ENCODE measurements around the gene NKRF. TPM values are rescaled to one million over a fixed set of nuclear protein-coding genes. Genes with fewer than 3 reads are reported as not detected.
"Not testable (repeated sequence)": the region's sequence is repeated elsewhere in the genome, so short reads cannot be mapped to it uniquely, and the experiment has no call there.

The NKRF gene
- total RNA-seq (2014; rRNA removed; shearing (Covaris generic)): 11.3 and 17.1 TPM in 2 replicates

- DNase-seq (ENCODE audit: low spot score): peak; percentile 92
- in situ Hi-C loops (cut with HindIII; ENCODE audit: low sequenced_read_pairs): no loop called here
Measured at GRCh38 chrX:119606280-119607017, at the start of gene NKRF. TSS of gene NKRF (minus strand) at chrX:119606424.

DNA sequence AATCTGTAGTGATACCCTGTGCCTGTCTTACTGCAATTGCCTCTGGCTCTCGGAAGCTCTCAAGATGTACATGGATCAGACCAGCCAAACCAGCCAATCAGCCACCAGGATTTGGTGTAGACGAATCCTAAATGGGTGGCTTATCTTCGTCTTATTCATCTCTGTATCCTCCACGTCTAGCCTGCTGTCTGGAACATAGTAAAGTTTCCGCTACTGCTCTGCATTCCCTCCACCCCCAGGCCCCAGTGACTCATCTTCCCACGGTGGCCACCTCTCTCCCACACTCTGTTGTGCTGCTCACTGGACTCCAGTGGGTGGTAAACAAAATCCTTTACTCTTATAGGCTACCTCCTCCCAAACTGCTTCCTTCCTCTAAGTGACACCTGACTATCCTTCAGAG lies 48.9 kb upstream of the NKRF start:
- no peak for DNase-seq (ENCODE audit: low spot score)

GRCh38 chrX:119654112-119654531 lies 47.9 kb upstream of the NKRF start:
- DNase-seq (ENCODE audit: low spot score): peak; percentile 32
- in situ Hi-C loops (cut with HindIII; ENCODE audit: low sequenced_read_pairs): no loop called here

More for the DNA sequence above, 48.9 kb upstream of the NKRF start:
- in situ Hi-C loops (cut with HindIII; ENCODE audit: low sequenced_read_pairs): no loop called here

DNA sequence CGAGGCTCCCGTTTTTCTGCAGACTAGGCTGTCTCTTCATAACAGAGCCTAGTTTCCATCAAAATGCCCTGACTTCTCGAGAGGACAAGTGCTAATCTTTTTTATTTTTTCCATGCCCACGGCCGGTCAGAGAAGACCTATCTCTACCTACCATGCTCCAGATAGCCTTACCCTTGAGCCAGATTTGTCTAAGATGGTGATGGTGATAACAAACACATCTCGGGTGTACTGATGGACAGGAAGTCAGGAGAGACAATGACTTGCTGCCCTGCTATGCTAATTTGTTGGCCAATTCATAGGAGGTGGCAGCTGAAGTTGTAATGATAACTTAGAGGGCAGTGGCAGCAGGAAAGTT lies 42.2 kb upstream of the NKRF start:
- in situ Hi-C loops (cut with HindIII; ENCODE audit: low sequenced_read_pairs): no loop called here
- DNase-seq (ENCODE audit: low spot score): no peak

DNA sequence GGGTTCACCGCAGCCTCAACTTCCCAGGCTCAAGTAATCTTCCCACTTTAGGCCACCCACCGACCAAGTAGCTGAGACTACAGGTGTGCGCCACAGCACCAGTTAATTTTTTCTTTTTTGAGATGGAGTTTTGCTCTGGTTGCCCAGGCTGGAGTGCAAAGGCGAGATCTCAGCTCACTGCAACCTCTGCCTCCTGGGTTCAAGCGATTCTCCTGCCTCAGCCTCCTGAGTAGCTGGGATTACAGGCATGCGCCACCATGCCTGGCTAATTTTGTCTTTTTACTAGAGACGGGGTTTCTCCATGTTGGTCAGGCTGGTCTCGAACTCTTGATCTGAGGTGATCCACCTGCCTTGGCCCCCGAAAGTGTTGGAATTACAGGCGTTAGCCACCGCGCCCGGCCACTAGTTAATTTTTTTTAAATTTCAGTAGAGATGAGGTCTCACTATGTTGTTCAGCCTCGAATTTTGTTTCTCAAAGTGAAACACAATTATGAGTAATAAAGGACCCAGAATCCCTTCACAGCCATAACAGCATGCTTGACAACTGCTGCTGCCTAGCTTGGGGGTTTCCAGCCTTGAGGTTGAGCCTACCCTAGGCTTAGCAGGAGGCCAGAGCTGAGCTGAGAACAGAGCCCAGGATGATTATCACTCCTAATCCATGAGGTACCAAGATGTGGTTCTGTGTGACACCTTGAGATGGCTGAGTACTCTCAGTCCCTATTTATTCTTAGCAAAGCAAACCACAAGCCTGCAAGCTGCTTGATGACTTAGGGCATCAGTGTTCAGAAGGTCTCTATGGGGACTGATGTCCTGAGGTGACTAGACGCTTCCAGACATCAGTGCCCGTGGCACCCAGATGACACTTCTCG lies 41.6 kb upstream of the NKRF start:
- in situ Hi-C loops (cut with HindIII; ENCODE audit: low sequenced_read_pairs): no loop called here
- DNase-seq (ENCODE audit: low spot score): no peak

GRCh38 chrX:119647089-119647488 lies 40.9 kb upstream of the NKRF start:
- in situ Hi-C loops (cut with HindIII; ENCODE audit: low sequenced_read_pairs): no loop called here
- DNase-seq (ENCODE audit: low spot score): no peak

DNA sequence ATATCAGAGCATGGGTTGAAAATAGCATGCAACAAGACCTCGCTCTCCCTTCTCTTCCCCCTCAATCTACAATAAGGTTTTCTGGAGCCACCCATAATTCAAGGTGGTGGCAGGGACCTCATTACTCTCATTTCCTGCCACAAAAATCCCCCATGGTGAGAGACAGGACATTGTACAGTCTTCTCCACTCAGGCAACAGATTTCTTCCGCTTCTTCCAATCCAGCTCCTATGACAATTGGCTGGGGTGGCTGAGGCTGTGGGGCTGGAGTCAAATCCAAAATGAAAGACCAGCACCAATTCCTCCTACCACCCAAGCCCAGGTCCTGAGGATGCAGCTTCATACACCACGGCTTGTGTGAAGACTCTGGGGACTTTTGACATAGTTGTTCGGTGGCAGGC lies 40.3 kb upstream of the NKRF start:
- in situ Hi-C loops (cut with HindIII; ENCODE audit: low sequenced_read_pairs): no loop called here
- DNase-seq (ENCODE audit: low spot score): no peak

- in situ Hi-C loops (cut with HindIII; ENCODE audit: low sequenced_read_pairs): no loop called here
- DNase-seq (ENCODE audit: low spot score): peak; percentile 53
Measured at GRCh38 chrX:119643696-119644095, 37.5 kb upstream of the NKRF start.

DNA sequence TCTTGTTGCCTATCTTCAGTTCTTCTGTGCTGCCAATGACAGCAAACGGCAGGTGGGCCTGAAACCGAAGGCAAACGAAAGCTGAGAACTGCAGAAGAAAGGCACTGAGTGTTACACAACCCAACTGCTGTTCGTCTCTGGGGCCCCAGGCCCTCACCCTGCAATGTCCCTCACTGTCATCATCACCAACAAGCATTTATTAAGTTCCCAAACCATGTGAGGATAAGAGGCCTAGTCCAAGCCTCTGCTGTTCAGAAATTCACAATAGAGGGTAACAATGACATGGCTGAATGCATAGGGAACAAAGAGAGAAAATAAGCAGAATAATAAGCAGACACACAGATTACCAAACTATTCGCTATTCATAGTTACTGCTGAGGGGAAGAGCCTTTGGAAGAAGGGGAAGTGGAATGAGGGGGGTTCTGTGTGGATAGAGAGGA lies 34.5 kb upstream of the NKRF start:
- no peak for DNase-seq (ENCODE audit: low spot score)
- in situ Hi-C loops (cut with HindIII; ENCODE audit: low sequenced_read_pairs): no loop called here

DNA sequence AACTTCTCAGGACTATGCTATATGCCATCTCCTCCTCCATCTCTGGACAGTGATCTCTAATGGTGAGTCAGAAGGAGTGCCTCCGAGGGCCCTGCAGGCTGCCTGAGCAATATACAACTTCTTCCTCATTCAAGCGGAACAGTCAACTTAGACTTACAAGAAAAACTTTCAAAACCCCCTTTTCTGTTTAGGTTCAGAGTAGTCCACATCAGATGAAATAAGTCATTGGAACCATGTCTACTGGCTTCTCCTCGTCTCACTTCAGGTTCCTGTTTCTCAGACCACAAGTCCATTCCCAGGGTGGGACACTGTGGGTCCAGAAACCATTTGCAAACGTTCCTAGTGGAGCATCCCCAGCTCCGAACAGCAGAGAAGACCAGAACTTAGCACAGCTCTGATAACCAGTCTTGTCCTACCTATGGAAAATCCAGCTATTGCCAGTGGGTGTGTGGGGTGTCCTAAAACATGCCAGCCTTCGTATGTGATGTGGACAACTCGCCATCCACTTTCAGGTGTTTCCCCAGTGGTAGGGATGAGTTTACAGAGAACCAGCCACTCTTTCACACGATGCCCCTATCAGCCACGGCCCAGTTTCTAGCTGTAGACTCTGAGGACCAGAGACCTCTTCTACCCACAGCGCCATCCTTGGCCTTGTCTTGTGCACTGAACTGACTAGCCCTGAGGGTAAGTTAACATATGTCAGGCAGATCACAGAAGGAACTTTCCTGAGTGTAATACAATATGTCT lies 32.7 kb upstream of the NKRF start:
- DNase-seq (ENCODE audit: low spot score): no peak
- in situ Hi-C loops (cut with HindIII; ENCODE audit: low sequenced_read_pairs): no loop called here

GRCh38 chrX:119637421-119637820 lies 31.2 kb upstream of the NKRF start:
- DNase-seq (ENCODE audit: low spot score); in situ Hi-C loops (cut with HindIII; ENCODE audit: low sequenced_read_pairs): not testable (repeated sequence)

GRCh38 chrX:119636419-119636818 lies 30.2 kb upstream of the NKRF start:
- DNase-seq (ENCODE audit: low spot score): no peak
- in situ Hi-C loops (cut with HindIII; ENCODE audit: low sequenced_read_pairs): no loop called here

DNA sequence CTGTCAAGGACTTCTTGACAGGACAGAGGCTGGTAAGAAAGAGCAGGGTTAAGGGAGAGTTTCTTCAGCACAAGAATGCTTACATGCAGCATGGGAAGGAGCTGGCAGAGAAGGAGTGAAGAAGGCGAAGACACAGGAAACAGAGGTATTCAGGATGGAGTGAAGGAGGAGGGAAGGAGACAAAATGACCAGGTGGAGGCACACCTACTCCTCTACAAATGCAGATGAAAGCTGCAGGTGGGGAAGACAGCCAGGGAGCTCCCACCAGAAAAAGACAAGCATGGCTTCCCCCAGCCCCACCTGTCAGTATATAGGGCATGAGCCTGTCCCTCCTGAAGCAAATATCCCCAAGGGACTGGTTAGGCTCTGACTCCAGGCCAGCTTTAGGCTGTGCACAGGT lies 29.6 kb upstream of the NKRF start:
- in situ Hi-C loops (cut with HindIII; ENCODE audit: low sequenced_read_pairs): no loop called here
- DNase-seq (ENCODE audit: low spot score): no peak

GRCh38 chrX:119635179-119635578 lies 29.0 kb upstream of the NKRF start:
- DNase-seq (ENCODE audit: low spot score): no peak
- in situ Hi-C loops (cut with HindIII; ENCODE audit: low sequenced_read_pairs): no loop called here

DNA sequence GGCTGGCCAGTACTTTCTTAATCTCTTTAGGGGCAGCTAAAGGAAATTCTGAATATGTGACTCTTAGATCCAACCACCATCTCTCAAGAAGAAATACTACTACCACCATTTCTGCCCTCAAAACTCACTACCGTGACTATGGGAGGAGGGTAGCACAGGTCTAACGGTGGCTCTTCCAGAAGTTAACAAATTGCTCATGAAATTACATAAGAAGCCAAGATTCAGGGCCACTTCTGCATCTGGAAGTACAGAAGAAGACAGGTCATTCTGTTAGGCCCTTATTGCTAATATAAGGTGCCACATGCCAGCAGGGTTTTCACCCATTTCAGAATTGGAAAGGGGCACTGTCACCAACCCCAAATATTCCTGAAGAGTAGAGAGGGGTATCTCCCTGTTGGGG lies 19.6 kb upstream of the NKRF start:
- DNase-seq (ENCODE audit: low spot score): no peak
- in situ Hi-C loops (cut with HindIII; ENCODE audit: low sequenced_read_pairs): no loop called here

DNA sequence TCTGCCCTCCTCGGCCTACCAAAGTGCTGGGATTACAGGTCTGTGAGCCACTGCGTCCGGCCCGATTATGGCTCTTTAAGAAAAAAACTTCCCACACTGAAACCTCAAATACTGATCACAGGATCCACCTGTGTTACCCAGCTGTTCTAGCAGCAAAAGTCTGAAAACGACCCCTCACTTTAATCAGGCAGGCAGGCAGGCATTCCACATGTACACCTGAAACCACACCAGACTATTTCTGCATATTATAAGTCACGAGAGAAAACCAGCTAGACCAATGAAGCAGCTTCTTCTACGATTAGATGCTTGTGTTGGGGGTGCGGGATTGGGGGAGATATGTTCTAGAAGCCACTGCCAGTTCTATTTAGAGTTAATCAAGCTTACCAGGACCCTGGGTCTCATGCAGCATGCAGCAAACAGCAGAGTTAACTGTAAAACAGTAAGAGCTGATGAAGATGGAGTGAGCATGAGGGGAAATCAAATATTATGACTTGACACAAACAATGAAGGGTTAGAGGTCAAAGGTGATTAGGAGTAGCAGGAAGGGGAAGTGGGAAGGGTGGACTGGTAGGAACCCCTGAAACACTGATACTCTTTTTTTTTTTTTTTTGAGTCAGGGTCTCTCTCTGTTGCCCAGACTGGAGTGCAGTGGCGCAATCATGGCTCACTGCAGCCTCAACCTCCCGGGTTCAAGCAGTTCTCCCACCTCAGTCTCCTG lies 18.9 kb upstream of the NKRF start:
- DNase-seq (ENCODE audit: low spot score): no peak
- in situ Hi-C loops (cut with HindIII; ENCODE audit: low sequenced_read_pairs): no loop called here

- in situ Hi-C loops (cut with HindIII; ENCODE audit: low sequenced_read_pairs): no loop called here
- no peak for DNase-seq (ENCODE audit: low spot score)
Measured at GRCh38 chrX:119624417-119624816, 18.2 kb upstream of the NKRF start.

DNA sequence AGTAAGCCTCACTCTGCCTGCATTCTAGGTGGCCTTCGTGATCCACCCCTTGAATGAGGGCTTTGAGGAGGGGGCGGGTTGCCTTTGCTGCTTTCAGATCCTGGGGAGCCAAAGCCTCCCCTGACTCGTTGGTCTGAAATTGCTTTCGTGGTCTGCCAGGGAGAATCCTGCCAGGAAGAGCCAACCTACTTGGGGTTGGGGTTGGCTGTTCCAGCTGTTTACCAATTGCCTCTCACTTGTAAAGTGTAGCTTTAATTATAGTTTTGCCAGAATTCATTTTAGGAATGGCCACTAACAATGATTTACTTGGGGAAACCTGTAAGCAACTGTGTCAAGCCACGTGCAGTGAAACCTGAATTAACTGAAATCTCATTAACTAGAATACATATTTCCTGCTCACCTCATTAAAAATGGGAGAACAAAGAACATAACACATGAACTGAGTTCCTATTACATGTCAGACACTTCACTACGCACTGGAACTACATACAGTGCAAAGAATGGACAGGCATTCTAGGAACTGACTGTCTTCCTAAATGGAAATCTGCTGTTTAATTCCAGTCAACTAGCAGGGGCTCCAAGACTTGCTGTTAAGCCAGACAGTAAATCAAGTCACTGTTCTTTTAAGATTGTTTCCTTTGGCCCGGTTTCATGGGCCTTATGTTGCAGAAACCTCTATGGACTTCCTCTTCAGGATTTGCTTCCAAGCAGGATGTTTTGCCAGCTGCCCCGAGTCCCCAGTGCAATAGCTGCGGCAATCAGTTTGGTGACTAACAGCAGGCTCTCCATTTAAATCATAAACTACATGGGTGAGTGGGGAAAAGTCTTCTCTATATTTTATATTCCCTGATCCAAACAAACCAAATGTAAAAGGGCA lies 16.4 kb upstream of the NKRF start:
- no peak for DNase-seq (ENCODE audit: low spot score)
- in situ Hi-C loops (cut with HindIII; ENCODE audit: low sequenced_read_pairs): no loop called here
